Measurements from ENCODE around the gene RRP36. TPM values are rescaled to one million over a fixed set of nuclear protein-coding genes. Genes with fewer than 3 reads are reported as not detected.

RRP36 gene
- total and polyA plus RNA-seq, 9 of the 15 experiments (the other 6 are each of a cell fraction or from before 2014, with no cell fraction given) = 27.6 to 150 (median 114) TPM

GRCh38 chr6:43053545-43054205 is 32.3 kb downstream of the RRP36 start, which contains the start of gene CUL7 (continued):
- TF ChIP-seq THAP7 (CRISPR knock-in tag; IDR thresholded peaks at IDR 0.05) (peak; percentile 93), ZBTB43 (CRISPR knock-in tag; IDR thresholded peaks at IDR 0.05) (no peak), HMG20B (CRISPR knock-in tag; IDR thresholded peaks at IDR 0.05) (peak; percentile 82; the same call in 1 of the 2 replicates), YY1 (IDR thresholded peaks at IDR 0.05; ENCODE audit: borderline replicate concordance in 1 of 3, control insufficient read depth in 1 of 3, extremely low read depth in 1 of 3, insufficient read depth in 3 of 3, insufficient read length in 1 of 3, insufficient replicate concordance in 2 of 3, low read depth in 1 of 3, low read length in 2 of 3) (peak in 2 of 3 experiments; percentile 79 to 86), SMAD1 (IDR thresholded peaks at IDR 0.05; ENCODE audit: low read depth, low read length, partially characterized antibody) (no peak), NFRKB (IDR thresholded peaks at IDR 0.05; ENCODE audit: low read depth) (peak; percentile 81), CBX1 (IDR thresholded peaks at IDR 0.05; ENCODE audit: low read depth) (peak; percentile 65; the same call in 1 of the 2 replicates), SIRT6 (IDR thresholded peaks at IDR 0.05; ENCODE audit: low read depth, low read length) (no peak), NONO (IDR thresholded peaks at IDR 0.05; ENCODE audit: low read depth in 2 of 2, low read length in 1 of 2) (peak in 1 of 2 experiments; percentile 83; a peak in 3 of 4 replicates), ZC3H8 (IDR thresholded peaks at IDR 0.05) (0 out of 2 replicates have a peak, but pooled peaks have one; percentile 54), XRCC4 (IDR thresholded peaks at IDR 0.05; ENCODE audit: extremely low read depth, insufficient read depth, insufficient read length) (no peak), ATF1 (CRISPR knock-in tag; IDR thresholded peaks at IDR 0.05) (no peak), ATF1 (tag; IDR thresholded peaks at IDR 0.05) (peak; percentile 83), CTCF (IDR thresholded peaks at IDR 0.05 in 2 of 3, conservative IDR thresholded peaks at IDR 0.05 in 1 of 3; ENCODE audit: insufficient read depth in 2 of 3, low read depth in 1 of 3, low read length in 3 of 3) (0 out of 6 replicates have a peak, but pooled peaks of 1 of the 3 experiments have one; percentile 4), CHCHD3 (CRISPR knock-in tag; IDR thresholded peaks at IDR 0.05) (peak; percentile 13; the same call in 1 of the 2 replicates), KHSRP (IDR thresholded peaks at IDR 0.05) (peak; percentile 51; the same call in 1 of the 2 replicates), GATA2 (CRISPR knock-in tag; IDR thresholded peaks at IDR 0.05) (no peak), TAF7 (tag; IDR thresholded peaks at IDR 0.05) (0 out of 2 replicates have a peak, but pooled peaks have one; percentile 50), ZNF79 (CRISPR knock-in tag; IDR thresholded peaks at IDR 0.05; ENCODE audit: low read depth) (0 out of 2 replicates have a peak, but pooled peaks have one; percentile 20), KLF1 (tag; IDR thresholded peaks at IDR 0.05) (peak; percentile 87), THRAP3 (IDR thresholded peaks at IDR 0.05; ENCODE audit: borderline replicate concordance) (no peak)

All from K562 (cell line).